ENCODE data around the gene SMIM1. TPM values are rescaled to one million over a fixed set of nuclear protein-coding genes. Genes with fewer than 3 reads are reported as not detected.

SMIM1 gene
- total RNA-seq, 1 donor from 2014 or later, result not detected

GRCh38 chr1:3736708-3737107, 35.8 kb upstream of the SMIM1 start:
- DNase-seq (ENCODE audit: low spot score), result no peak

GRCh38 chr1:3738943-3739342, 33.6 kb upstream of the SMIM1 start:
- no peak for DNase-seq (ENCODE audit: low spot score)

GRCh38 chr1:3740042-3740441, 32.5 kb upstream of the SMIM1 start:
- DNase-seq (ENCODE audit: low spot score), result no peak

GRCh38 chr1:3740752-3741151, 31.8 kb upstream of the SMIM1 start:
- DNase-seq (ENCODE audit: low spot score), result no peak

- DNase-seq (ENCODE audit: low spot score), result no peak
These were observed 30.7 kb upstream of the SMIM1 start for GRCh38 chr1:3741566-3742438.

GRCh38 chr1:3742439-3743298, 29.9 kb upstream of the SMIM1 start:
- DNase-seq (ENCODE audit: low spot score), result no peak

GRCh38 chr1:3743421-3743820, 29.1 kb upstream of the SMIM1 start:
- no peak for DNase-seq (ENCODE audit: low spot score)

- DNase-seq (ENCODE audit: low spot score), result no peak
These were observed 28.7 kb upstream of the SMIM1 start for GRCh38 chr1:3743826-3744225.

- DNase-seq (ENCODE audit: low spot score), result no peak
These were observed 27.9 kb upstream of the SMIM1 start for GRCh38 chr1:3744646-3745045.

GRCh38 chr1:3745071-3745470, 27.5 kb upstream of the SMIM1 start:
- DNase-seq (ENCODE audit: low spot score), result no peak

GRCh38 chr1:3745590-3746381, 26.8 kb upstream of the SMIM1 start:
- no peak for DNase-seq (ENCODE audit: low spot score)

GRCh38 chr1:3746389-3746829, 26.1 kb upstream of the SMIM1 start:
- DNase-seq (ENCODE audit: low spot score), result no peak

GRCh38 chr1:3746830-3747521, 25.6 kb upstream of the SMIM1 start:
- peak; percentile 84 for DNase-seq (ENCODE audit: low spot score)

GRCh38 chr1:3747522-3747848, 25.1 kb upstream of the SMIM1 start:
- no peak for DNase-seq (ENCODE audit: low spot score)

GRCh38 chr1:3747903-3748302, 24.6 kb upstream of the SMIM1 start:
- DNase-seq (ENCODE audit: low spot score), result no peak

GRCh38 chr1:3748316-3748900, 24.1 kb upstream of the SMIM1 start:
- peak; percentile 57 for DNase-seq (ENCODE audit: low spot score)

- no peak for DNase-seq (ENCODE audit: low spot score)
These were observed 23.0 kb upstream of the SMIM1 start for GRCh38 chr1:3749512-3749911.

GRCh38 chr1:3750741-3751140, 21.8 kb upstream of the SMIM1 start:
- DNase-seq (ENCODE audit: low spot score), result peak; percentile 65

GRCh38 chr1:3752400-3752945, 20.1 kb upstream of the SMIM1 start, which contains the start of gene CCDC27:
Gene CCDC27 (plus strand): TSS chr1:3752450. CDS start chr1:3752482, 32 bp downstream.
- DNase-seq (ENCODE audit: low spot score), result no peak

GRCh38 chr1:3753656-3754454, 18.7 kb upstream of the SMIM1 start:
- DNase-seq (ENCODE audit: low spot score), result no peak
